NCI-H2029 (cell line): ENCODE data around the gene EPHA4.

ENCODE experiments used
- DNase-seq: peaks from one replicate; lab custom pipeline; 2025; lab: John Stamatoyannopoulos, UW

The EPHA4 gene

DNA sequence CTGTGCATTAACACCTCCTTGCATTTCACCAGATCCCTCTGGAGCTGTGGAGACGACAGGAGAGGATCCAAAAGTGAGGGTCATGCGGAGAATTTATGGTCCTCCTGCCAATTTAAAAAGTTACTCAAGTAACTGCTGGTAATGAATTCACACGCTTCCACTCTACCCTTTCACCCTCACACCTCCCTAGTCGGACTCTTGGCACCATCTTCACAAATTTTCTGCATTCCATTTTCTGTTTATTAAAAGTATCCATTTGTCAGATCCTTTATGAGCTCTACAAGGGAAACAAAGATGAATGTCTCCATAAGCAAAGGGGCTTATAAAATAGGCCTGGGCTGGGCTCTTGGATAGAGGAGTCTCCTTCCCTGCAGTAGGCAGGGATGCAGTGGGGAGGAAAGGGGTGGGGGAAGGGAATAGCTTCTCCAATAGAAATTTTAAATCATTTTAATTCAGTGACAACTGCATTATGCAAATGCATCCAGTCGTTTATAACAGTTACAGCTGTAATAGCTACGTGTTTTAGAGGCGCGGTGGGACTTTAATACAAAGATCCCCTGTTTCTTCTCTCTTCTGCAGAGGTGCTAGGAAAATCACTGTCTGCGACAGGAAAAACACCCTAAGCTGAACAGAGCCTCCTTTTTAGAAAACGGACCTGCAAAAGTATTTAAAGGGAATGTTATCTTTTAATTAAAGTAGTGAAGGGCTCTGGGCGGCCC is 132.2 kb downstream of the EPHA4 start:
- DNase-seq = no peak

DNA sequence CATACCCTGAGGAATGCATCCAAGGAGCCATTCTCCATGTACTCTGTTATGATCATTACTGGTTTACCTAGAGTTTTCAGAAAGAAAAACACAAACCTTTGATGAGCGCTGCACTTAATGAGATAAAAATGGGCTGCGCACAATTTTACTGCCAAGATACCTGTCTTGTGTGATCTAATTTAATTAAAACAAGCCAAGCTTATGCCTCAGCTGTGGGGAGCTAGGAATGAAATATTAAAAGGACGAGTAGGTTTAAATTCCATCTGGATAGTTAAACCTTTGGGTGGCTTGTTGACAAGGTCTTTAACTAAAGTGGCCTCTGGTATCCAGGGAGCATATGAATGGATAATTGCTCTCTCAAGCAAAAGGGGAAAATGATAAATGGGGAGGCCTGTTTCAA is 135.0 kb downstream of the EPHA4 start:
- DNase-seq = no peak

DNA sequence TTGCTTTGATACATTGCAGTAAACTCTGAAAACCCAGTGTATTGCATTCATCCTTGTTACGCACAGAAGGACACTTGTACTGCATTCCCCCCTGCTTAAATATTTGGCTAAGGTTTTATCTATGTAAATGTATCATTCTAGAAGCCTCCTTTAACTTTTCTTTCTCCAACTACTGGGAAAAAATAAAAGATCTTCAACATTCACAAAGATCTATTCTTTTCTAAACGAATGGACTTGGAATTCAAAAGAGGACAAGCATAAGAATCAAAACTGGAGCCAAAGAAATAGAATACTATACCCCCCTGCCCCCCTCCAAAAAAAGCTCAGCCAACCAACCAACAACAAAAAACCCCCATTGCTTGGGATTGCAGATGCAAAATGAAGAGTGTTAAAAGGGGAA is 136.9 kb downstream of the EPHA4 start:
- no peak for DNase-seq

DNA sequence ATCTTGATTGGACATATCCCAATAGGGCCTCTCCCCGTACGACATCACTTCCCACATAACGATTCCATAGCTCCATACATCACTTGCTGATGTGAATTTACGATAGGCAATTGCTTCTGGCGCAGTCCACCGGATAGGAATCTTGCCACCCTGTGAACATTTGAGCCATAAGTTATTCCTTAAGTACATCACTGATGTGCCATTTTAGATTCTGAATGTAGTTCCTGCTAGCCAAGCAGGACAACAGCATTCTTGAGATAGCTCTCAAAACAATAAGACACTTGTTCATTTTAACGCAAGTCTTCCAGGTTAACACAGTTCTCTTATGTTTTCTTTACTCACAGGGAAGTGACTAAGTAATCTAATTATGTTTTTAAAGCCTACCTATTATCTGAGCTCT is 138.0 kb downstream of the EPHA4 start:
- DNase-seq = no peak

DNA sequence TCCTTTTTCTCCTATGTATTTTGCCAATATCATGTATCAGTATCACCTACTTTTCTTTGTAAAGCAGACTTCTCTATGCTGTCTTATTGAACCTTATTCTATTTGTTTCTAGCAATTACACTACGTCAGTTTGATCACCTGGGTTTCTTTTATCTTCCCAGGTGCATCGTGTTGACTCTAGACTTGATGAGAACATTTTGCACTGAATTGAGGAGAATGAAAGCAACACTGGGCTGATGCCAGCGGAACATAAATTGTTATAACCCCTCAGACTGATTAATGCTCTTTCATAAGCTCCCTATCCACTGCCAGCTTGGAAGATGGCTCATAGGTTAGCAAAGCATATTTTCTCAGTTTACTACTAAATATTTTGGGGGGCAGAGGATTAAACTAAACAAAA is 140.6 kb downstream of the EPHA4 start:
- DNase-seq = peak; percentile 62

DNA sequence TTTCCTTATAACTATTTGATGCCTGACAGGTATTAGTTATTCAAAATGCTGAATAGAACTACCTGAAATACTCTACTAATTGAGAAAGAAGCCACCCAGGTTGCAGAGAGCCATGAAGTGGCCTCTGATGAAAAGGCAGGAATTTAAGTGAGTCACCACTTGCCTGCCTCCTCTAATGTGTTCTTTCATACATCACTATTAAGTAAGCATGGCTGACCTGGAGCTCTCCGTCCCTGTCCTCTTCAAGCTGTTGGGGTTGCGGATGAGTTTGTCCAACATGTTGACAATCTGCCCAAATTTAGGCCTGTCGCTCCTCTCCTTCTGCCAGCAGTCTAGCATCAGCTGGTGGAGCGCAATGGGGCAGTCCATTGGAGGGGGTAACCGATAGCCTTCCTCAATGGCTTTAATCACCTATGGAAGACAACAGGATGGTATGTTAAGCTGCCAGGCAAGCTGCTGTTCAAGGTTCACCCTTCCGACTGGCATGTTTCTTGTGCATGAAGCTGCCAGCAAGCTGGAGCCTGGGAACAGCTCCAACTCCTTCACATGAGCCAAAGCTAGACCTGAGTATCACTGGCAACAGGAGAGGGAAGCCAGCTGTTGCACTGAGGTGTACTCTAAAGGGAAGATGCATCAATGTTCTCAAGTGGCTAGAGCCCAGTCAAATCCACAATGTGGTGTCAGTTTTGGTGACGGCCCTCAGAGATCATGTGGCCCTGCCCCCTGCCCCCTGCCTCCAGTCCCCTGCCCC is 142.2 kb downstream of the EPHA4 start:
- peak; percentile 84 for DNase-seq

DNA sequence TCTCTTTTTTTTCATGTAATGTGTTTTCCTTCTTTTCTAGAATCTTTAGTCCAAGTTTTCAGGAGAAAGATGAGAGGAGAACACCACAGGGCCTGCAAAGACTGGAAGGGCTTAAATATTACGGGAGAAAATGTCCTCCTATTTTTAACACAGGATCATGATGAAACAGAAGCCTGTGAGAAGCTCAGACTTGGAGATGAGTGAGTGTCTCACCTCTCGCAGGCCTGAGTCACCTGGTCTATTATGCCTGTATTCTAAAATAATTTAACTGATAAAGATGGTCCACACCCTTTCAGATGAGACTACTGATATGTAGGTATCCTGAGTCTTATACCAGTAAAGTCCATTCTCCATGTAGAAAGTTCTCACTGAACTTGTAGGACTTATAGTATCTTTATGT is 143.2 kb downstream of the EPHA4 start:
- DNase-seq = no peak

DNA sequence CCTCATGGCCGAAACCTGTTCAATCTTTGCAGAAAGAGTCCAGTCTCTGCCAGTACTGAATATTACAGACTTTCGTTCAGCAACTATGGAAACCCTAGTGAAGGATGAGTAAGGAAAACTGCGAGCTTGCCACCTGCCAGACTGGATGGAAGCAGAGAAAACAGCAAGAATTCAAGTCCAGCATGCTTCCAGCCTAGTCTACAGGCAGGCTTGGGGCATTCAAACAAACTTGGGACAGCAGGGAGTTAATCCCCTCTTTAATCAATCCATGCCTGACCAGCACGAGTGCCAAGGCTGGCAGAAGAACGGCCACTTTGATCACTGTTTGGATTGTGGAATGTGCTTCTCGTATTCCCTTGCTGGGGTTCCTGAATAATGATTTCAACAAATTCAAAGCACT is 145.2 kb downstream of the EPHA4 start:
- DNase-seq = no peak

DNA sequence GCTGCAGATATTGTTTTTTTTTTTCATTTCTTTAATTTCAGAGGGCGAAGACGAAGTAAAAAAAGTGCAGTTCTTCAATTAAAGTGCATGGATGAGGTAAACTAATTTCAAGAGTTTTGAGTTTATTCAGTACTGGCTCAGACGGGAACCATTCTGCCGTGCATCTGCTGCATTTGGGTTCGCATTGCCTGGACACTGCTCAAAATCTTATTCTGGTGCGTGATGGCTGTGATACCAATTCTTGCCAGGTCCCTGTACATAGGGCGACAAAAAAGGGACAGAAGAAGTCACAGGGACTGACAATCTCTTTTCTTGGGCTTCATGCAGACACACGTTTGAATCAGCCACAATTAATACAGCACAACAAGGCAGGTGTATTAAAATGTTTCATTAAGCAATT is 146.2 kb downstream of the EPHA4 start:
- DNase-seq = no peak

DNA sequence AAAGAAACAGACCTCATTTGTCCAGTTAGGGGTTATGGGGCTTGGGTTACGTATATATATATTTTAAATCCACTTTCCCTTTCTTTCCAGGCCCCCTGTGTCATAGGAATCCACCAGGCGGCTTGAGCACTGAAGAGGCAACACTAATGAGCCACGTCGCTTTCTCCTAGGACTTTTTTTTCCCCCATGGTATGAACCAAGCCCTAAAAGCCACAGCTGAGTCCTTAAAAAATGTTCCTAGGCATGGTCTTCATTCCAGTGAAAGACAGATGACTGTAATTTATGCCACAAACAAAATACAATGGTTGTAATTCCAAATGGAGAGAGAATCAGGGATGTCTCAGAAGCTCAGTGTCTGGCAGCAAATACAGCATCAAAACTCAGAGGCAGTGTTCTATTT is 146.8 kb downstream of the EPHA4 start:
- DNase-seq = no peak

DNA sequence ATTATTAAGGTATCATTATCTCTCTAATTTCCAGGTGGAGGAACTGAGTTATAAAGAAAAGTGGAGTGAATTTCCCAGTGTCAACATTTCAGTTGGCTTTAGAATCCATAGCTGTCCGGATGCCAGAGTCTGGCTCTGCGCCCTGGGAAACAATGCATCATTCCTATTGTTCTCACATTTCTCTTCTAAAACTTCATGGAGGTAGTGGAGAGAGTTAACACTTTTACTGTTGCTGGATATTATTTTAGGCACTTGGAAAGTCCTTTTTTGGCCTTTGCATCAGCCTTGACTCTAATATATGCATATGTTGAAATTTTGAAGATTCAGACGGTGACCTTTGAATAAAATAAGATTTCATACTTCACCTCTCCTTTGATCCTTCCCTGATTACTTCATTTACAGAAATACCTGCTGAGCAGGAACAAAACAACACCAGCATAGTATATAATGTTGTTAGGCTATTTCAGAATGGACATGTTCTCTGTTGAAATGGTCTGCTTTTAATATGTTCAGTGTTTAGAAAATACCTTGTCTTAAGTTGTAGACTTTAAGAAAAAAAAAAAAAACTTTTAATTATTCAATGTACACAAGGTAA is 148.8 kb downstream of the EPHA4 start:
- no peak for DNase-seq

DNA sequence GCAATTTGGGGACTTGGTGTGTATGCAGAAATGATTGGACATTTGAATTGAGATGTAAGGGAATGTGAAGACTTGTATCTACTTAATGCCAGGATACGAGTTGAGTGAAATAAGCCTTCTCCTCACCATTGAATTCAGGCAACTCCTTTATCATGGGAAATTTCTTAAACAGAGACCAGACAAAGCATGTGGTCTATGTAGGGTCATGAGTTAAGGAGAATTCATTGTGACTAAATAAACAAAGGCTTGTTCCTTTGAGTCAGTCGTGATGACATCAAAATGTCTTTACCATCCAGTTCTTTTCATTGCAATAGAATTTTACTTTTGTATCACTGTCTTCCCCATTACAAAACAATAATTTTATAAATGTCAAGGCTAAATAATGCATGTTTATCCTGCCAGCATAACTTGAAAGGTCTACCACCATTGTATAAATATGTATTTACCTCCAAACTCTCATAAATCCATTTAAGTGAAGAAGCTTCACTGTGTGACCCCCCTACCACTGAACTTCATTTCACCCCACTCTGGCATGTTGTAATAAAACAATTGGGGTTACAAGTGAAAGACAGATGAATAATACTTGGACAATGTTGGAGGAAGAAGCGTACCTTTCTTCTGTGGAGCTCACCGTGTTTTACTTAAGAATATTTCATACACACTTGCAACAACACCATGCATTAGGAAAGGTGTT is 149.4 kb downstream of the EPHA4 start:
- no peak for DNase-seq

DNA sequence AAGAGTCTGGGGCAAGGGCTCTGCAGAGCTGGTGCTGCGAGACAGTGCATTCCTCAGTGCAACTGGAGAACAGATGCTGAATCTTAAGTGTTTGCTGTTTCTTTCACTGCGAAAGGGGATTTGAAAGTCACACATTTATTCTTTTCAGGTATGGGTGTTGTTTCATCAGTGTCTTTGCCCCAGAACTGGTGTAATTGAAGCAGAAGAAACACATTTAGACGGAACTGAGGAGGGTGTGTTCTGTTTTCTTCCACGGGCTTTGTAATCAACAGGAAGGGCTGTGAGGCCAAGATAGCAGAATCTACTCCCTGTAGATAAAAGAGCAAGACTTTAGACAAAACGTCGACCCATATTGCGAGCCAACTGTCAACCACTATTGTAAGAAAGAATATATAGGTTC is 151.9 kb downstream of the EPHA4 start:
- DNase-seq = no peak

DNA sequence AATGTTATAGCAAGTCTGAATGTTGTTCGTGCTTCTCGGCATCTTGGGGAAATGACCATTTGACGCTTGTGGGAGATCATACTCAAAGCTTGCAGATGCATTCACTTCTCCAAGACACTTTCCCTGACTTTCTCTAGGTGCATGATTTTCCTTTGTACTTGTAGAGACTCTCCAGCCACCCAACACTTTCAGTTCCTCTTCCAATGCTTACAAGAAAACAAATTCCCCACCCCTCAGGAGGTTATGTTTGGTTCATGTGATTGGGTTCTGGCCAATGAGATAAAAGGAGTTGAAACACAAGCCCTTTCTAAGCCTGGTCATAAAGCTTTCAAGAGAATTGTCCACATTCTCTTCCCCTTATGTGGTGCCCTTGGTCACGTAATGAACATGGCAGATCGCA is 156.3 kb downstream of the EPHA4 start:
- DNase-seq = no peak

DNA sequence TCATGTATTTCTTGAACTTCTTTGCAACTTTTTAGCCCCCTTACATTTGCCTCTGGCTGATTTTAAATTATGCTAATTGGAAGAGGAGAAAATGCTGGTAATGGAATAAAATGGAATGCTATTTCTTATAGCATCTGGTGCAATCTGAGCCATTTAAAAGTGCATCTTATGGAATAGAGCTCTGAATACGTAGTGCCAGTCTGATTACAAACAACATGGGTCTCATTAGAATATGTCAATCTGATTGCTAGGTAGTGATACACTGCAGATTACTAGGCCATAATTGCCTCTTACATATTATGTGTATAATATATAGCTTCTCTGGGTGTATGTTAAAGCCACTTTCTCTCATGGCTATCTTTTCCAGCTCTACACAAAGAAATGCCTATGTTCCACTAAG is 159.1 kb downstream of the EPHA4 start:
- DNase-seq = no peak

DNA sequence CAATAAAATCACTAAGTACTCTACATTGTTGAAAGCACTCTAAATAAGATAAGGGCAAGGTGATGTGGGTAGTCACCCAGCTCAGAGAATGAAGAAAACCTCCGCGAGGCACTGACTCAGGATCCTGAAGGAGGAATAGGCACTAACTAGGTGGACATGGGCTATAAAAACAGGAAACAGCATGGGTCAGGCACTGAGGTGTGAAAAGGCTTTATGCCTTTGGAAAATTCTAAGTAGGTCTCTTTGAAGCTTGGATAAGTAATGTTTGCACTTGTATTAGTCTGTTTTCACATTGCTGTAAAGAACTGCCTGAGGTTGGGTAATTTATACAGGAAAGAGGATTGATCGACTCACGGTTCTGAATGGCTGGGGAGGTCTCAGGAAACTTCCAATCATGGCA is 161.6 kb downstream of the EPHA4 start:
- DNase-seq = no peak

DNA sequence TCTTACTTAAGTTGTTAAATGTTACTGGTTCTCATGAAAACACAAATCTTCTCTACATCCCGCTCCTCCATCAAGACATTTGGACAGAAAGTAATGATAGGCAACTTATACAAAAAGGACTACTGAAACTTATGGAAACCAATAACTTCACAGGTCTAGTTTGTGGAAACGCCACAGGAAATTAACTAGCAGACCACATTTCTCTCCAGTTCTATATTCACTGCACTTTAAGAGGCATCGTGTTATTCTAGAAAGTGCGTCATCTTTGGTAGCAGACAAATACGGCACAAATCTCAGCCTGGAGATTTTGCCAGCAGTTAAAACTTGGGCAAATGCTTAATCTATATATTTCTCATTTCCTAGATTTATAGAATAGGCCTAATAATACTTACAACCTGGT is 164.3 kb downstream of the EPHA4 start:
- DNase-seq = no peak

DNA sequence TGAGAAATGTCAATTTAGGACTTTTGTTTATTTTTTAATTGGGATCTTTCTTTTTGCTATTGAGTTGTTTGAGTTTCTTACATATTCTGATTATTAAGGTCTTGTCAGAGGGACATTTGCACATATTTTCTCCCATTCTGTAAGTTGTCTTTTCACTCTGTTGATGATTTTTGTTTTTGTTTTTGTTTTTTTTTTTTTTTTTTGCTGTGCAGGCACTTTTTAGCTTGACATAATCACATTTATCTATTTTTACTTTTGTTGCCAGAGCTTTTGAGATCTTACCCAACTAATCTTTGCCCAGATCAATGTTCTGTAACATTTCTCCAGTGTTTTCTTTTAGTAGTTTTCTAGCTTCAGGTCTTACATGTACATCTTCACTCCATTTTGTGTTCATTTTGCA is 166.6 kb downstream of the EPHA4 start:
- DNase-seq = no peak

DNA sequence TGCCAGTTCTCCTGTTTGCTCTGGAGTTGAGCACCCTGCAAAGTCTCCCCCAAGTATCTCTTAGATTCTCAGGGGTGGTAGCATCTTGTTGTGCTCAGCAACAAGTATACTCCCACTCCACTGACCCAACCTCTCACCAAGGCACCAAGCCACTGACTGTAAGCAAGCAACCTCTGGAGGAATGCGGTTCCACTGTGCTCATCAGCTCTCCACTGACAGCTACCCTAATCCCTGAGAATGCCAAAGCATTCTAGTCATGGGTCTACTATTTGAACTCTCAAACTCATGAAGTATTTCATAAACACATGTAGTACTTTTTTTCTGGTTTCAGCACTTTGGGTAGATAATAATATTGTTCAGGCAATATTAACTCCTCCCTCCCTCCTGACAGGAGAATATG is 170.0 kb downstream of the EPHA4 start:
- DNase-seq = no peak

DNA sequence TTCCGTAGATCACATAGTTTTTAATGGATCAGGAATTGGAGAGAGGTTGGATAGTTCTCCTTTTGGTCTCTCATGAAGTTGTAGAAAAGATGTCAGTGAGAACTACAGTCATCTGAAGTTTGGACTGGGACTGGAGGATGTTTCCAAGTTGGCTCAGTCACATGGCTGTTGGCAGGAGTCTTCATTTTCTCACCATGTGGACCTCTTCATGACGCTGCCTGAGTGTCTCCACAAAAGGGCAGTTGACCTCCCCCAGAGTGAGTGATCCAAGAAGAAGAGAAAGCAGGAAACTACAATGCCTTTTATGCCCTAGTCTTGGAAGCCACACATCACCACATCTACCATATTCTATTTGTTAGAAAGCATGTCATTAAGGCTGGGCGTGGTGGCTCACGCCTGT is 171.7 kb downstream of the EPHA4 start:
- no peak for DNase-seq

DNA sequence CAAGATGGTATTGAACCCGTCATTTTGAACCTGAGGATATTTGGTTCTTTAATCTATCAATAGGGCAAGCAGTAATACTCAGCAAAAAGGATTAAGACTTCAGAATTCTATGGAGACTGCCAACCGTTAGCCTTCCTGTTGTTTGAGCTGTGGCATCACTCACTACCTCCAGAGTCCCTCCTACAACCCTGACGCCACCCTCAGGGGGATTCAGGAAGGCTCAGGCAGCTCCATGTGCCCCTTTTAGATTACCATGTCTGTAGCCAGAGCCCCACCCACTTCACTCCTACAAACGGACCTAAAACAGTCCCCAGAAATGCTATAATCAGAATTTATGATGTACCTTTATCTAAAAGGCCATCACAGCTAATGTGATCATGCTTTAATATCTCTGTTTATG is 172.9 kb downstream of the EPHA4 start:
- DNase-seq = no peak

DNA sequence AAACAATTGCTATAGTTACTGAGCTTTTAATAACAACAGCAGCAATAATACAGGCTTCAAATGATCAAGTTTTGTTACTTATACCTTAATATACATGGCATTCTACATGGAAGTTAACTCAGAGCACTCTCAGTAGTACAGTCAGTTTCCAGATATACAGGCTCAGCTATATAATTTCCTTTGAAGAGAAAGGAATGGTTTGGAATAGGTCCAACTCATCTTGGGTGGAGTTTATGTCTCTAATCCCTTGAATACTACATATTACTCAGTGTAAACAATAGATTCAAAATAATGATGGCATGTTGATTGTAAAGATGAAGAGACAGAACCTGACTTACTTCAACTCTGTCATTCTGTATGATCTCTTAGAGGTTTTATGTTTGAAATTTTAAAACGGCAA is 174.9 kb downstream of the EPHA4 start:
- DNase-seq = no peak
